Measurements from ENCODE around the gene NUDT17. TPM values are rescaled to one million over a fixed set of nuclear protein-coding genes. Genes with fewer than 3 reads are reported as not detected.

NUDT17 gene
- polyA plus RNA-seq, 1 experiment = 3.3 TPM

- POLR2A ChIA-PET = no interaction called here
Observed at GRCh38 chr1:145863282-145864018, 18.0 kb downstream of the NUDT17 start.

GRCh38 chr1:145868232-145868631 lies 22.8 kb downstream of the NUDT17 start:
- Histone ChIP-seq H3K9me3 (ENCODE audit: control insufficient read depth, insufficient read depth, low read length) (no peaks in the 10 kb centered on the region), H3K27me3 (ENCODE audit: control insufficient read depth, insufficient read depth, low read length) (no peaks in the 10 kb centered on the region), H3K27ac (ENCODE audit: low read depth, low read length) (no peak overlapping the region), H3K4me3 (ENCODE audit: low read depth, low read length) (no peak overlapping the region)
- ChIA-PET CTCF (interaction anchor here (0.9 to 1.8 kb wide), 2 partner anchors 10 to 23 kb away, joined by 3 to 9 read pairs; no protein-coding TSS in a partner anchor), POLR2A (interaction anchor here (2.2 kb wide), 1 partner anchor 9 kb away, joined by 6 read pairs; the partner anchor contains the start of gene PIAS3)
- DNase-seq (ENCODE audit: low read depth, low spot score) = no peak
- TF ChIP-seq CTCF (IDR thresholded peaks at IDR 0.05; ENCODE audit: low read depth, low read length) = no peak

More at GRCh38 chr1:145863282-145864018, 18.0 kb downstream of the NUDT17 start:
- H3K27me3 ChIP-seq (ENCODE audit: control insufficient read depth, insufficient read depth, low read length) = no peaks in the 10 kb centered on the region
- no peak overlapping the region for H3K27ac ChIP-seq (ENCODE audit: low read depth, low read length)
- TF ChIP-seq CTCF (IDR thresholded peaks at IDR 0.05; ENCODE audit: low read depth, low read length) = no peak
- no peaks in the 10 kb centered on the region; the same call in 1 of the 2 replicates for H3K9me3 ChIP-seq (ENCODE audit: control insufficient read depth, insufficient read depth, low read length)
- no peak overlapping the region for H3K4me3 ChIP-seq (ENCODE audit: low read depth, low read length)
- no peak for DNase-seq (ENCODE audit: low read depth, low spot score)
- CTCF ChIA-PET = interaction anchor here (1.0 to 3.0 kb wide), 4 partner anchors 16 to 29 kb away, joined by 3 to 14 read pairs (median 4); partner anchors contain the start of gene NUDT17

DNA sequence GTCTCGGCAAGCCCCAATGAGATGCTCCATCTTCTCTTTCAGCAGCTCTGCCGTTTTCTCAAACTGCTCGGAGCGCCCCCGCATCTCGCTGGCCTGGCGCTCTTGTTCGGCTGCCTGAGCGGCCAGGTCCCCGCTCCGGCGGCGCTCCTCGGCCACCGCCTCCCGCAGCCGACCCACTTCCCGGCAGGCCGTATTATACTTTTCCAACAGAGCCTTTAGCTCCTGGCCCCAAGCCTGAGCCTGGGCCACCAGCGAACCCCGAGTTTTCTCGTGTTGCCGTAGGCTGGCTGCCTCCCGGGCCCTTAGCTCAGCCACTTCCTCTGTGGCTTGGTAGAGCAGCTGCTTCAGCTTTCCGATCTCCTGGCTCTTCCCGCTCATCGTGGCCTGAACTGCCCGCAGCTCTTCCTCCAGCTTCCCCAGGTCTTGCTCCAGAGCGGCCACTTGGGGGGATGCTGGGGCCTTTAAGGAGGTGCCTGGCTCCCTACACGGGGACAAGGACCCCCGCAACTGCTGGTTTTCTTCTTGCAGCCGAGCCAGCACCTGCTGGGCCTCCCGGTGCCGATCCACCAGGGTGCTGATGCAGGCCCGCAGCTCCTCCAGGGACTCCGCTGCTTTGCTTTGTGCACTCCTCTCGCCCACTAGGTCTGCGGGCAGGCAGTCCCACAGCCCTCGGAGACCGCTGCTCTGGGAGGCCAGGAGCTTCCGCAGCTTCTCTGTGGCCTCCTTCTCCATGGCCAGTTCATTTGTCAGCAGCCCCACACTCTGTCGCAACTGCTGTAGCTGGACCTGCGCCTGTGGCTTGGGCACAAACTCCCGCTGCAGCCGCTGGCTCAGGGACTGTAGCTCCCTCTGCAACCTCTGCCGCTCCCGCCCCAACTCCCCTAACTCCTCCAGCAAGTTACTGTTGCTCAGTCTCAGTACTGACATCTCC lies 26.8 kb downstream of the NUDT17 start:
- peak overlapping the region; percentile 59 for H3K4me3 ChIP-seq (ENCODE audit: low read depth, low read length)
- no peak for TF ChIP-seq CTCF (IDR thresholded peaks at IDR 0.05; ENCODE audit: low read depth, low read length)
- no peaks in the 10 kb centered on the region for H3K9me3 ChIP-seq (ENCODE audit: control insufficient read depth, insufficient read depth, low read length)
- peaks cover 8% of the 10 kb centered on the region for H3K27me3 ChIP-seq (ENCODE audit: control insufficient read depth, insufficient read depth, low read length)
- ChIA-PET POLR2A (interaction anchor here (0.5 to 2.4 kb wide), 7 partner anchors 13 to 96 kb away, joined by 3 to 38 read pairs (median 8); partner anchors contain the start of genes NUDT17, PIAS3 and RBM8A), CTCF (interaction anchor here (0.6 to 3.4 kb wide), 12 partner anchors 8 to 135 kb away, joined by 3 to 21 read pairs (median 4); partner anchors contain the start of genes ITGA10, NUDT17 and PIAS3)
- DNase-seq (ENCODE audit: low read depth, low spot score) = no peak
- peak overlapping the region; percentile 77 for H3K27ac ChIP-seq (ENCODE audit: low read depth, low read length)

GRCh38 chr1:145874646-145875045 lies 29.2 kb downstream of the NUDT17 start:
- Histone ChIP-seq H3K4me3 (ENCODE audit: low read depth, low read length) (no peak overlapping the region), H3K27ac (ENCODE audit: low read depth, low read length) (no peak overlapping the region), H3K27me3 (ENCODE audit: control insufficient read depth, insufficient read depth, low read length) (peaks cover 8% of the 10 kb centered on the region), H3K9me3 (ENCODE audit: control insufficient read depth, insufficient read depth, low read length) (no peaks in the 10 kb centered on the region)
- DNase-seq (ENCODE audit: low read depth, low spot score) = no peak
- TF ChIP-seq CTCF (IDR thresholded peaks at IDR 0.05; ENCODE audit: low read depth, low read length) = no peak
- ChIA-PET POLR2A (interaction anchor here (0.8 kb wide), 1 partner anchor 15 kb away, joined by 4 read pairs; no protein-coding TSS in a partner anchor), CTCF (interaction anchor here (0.6 kb wide), 1 partner anchor 17 kb away, joined by 4 read pairs; no protein-coding TSS in a partner anchor)

Data from AG04450 (cell line).